ENCODE results near the gene TRABD2A.

Gene TRABD2A

GRCh38 chr2:84858937-84859336, 21.9 kb downstream of the TRABD2A start:
- Histone ChIP-seq H3K9ac (ENCODE audit: low read length) (no peak overlapping the region), H3K27ac (ENCODE audit: low read depth, low read length) (no peak overlapping the region), H3K4me2 (ENCODE audit: low read depth, low read length, poor library complexity, severe bottlenecking) (no peak overlapping the region), H3K9me2 (replicated peaks; ENCODE audit: insufficient read depth, low read length) (no peaks in the 10 kb centered on the region), H3K4me3 (ENCODE audit: insufficient read depth, low read length, poor library complexity, severe bottlenecking) (no peak overlapping the region), H3K27me3 (ENCODE audit: low read length) (no peaks in the 10 kb centered on the region), H3F3A (ENCODE audit: insufficient read depth) (no peaks in the 10 kb centered on the region), H3K9me3 (ENCODE audit: insufficient read depth, low read length) (no peaks in the 10 kb centered on the region), H2AFZ (ENCODE audit: low read depth, low read length, severe bottlenecking) (no peak overlapping the region), H3K79me2 (ENCODE audit: insufficient read depth, low read length) (no peaks in the 10 kb centered on the region), H4K20me1 (ENCODE audit: low read depth, low read length) (no peaks in the 10 kb centered on the region), H3K36me3 (ENCODE audit: low read length) (no peaks in the 10 kb centered on the region)
- TF ChIP-seq EZH2phosphoT487 (conservative IDR thresholded peaks at IDR 0.05; ENCODE audit: low read length) (no peak), CTCF (IDR thresholded peaks at IDR 0.05; ENCODE audit: insufficient read depth, low read length, poor library complexity, severe bottlenecking) (no peak)

- no peaks in the 10 kb centered on the region for H3K36me3 ChIP-seq (ENCODE audit: low read length)
- H3F3A ChIP-seq (ENCODE audit: insufficient read depth): no peaks in the 10 kb centered on the region
- no peaks in the 10 kb centered on the region for H3K9me2 ChIP-seq (replicated peaks; ENCODE audit: insufficient read depth, low read length)
- no peak overlapping the region for H3K4me3 ChIP-seq (ENCODE audit: insufficient read depth, low read length, poor library complexity, severe bottlenecking)
- no peaks in the 10 kb centered on the region for H3K27me3 ChIP-seq (ENCODE audit: low read length)
- TF ChIP-seq CTCF (IDR thresholded peaks at IDR 0.05; ENCODE audit: insufficient read depth, low read length, poor library complexity, severe bottlenecking) (peak; percentile 12), EZH2phosphoT487 (conservative IDR thresholded peaks at IDR 0.05; ENCODE audit: low read length) (no peak)
- no peaks in the 10 kb centered on the region for H3K79me2 ChIP-seq (ENCODE audit: insufficient read depth, low read length)
- H4K20me1 ChIP-seq (ENCODE audit: low read depth, low read length): no peaks in the 10 kb centered on the region
- H3K27ac ChIP-seq (ENCODE audit: low read depth, low read length): no peak overlapping the region
- H3K9me3 ChIP-seq (ENCODE audit: insufficient read depth, low read length): no peaks in the 10 kb centered on the region
- H3K4me2 ChIP-seq (ENCODE audit: low read depth, low read length, poor library complexity, severe bottlenecking): no peak overlapping the region
- no peak overlapping the region for H3K9ac ChIP-seq (ENCODE audit: low read length)
- no peak overlapping the region for H2AFZ ChIP-seq (ENCODE audit: low read depth, low read length, severe bottlenecking)
Measured at GRCh38 chr2:84858123-84858522, 22.8 kb downstream of the TRABD2A start.

GRCh38 chr2:84857566-84857965, 23.3 kb downstream of the TRABD2A start:
- no peak overlapping the region for H2AFZ ChIP-seq (ENCODE audit: low read depth, low read length, severe bottlenecking)
- H3K4me2 ChIP-seq (ENCODE audit: low read depth, low read length, poor library complexity, severe bottlenecking): no peak overlapping the region
- no peaks in the 10 kb centered on the region for H3K27me3 ChIP-seq (ENCODE audit: low read length)
- H3K9me2 ChIP-seq (replicated peaks; ENCODE audit: insufficient read depth, low read length): no peaks in the 10 kb centered on the region
- H4K20me1 ChIP-seq (ENCODE audit: low read depth, low read length): no peaks in the 10 kb centered on the region
- no peaks in the 10 kb centered on the region; the same call in 1 of the 2 replicates for H3K9me3 ChIP-seq (ENCODE audit: insufficient read depth, low read length)
- H3K4me3 ChIP-seq (ENCODE audit: insufficient read depth, low read length, poor library complexity, severe bottlenecking): no peak overlapping the region
- no peak overlapping the region for H3K27ac ChIP-seq (ENCODE audit: low read depth, low read length)
- TF ChIP-seq CTCF (IDR thresholded peaks at IDR 0.05; ENCODE audit: insufficient read depth, low read length, poor library complexity, severe bottlenecking) (no peak), EZH2phosphoT487 (conservative IDR thresholded peaks at IDR 0.05; ENCODE audit: low read length) (no peak)
- H3K79me2 ChIP-seq (ENCODE audit: insufficient read depth, low read length): no peaks in the 10 kb centered on the region
- H3K9ac ChIP-seq (ENCODE audit: low read length): no peak overlapping the region
- H3K36me3 ChIP-seq (ENCODE audit: low read length): no peaks in the 10 kb centered on the region
- no peaks in the 10 kb centered on the region for H3F3A ChIP-seq (ENCODE audit: insufficient read depth)
